ENCODE data around the gene TRIM77.
A peak's percentile ranks its signal among the peaks of the same experiment; 100 is the strongest.
"Not testable (repeated sequence)": the region's sequence is repeated elsewhere in the genome, so short reads cannot be mapped to it uniquely, and the experiment has no call there.

The TRIM77 gene

DNA sequence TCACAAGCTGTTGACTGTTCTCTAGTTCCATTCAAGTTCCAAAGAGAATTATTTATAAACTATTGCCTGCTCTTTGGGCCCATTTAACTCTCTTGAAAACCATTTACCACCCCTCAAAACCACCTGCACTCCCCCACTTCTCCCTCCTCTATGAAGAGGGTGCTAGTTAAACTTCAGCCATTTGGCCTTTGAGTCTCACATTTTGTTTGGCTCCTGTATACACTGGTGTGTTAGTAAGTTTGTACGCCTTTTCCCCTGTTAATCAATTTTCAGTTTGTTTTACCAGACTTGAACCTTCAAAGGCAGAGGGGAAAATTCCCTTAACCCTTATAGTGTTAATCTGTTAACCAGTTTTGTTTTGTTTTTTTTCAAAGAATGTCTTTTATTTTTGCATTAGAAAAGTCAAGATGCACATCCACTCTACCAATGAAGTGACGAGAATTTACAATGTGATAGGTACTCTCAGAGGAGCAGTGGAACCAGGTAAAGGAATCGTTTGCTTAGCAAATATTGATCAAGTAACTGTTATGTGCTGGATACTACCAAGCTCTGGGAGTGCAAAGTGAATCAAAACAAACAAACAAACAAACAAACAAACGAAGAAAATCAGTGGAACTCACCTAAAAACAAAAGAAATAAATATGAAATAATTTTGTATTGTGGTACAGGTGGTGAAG lies 40.0 kb upstream of the TRIM77 start:
- not testable (repeated sequence) for H2AK5ac ChIP-seq (ENCODE audit: low read length); H3K79me1 ChIP-seq (ENCODE audit: low read length)
- WGBS (ENCODE audit: extremely low coverage, insufficient coverage, insufficient read length) = no CpG with 5 or more reads among the region's 4 CpGs

DNA sequence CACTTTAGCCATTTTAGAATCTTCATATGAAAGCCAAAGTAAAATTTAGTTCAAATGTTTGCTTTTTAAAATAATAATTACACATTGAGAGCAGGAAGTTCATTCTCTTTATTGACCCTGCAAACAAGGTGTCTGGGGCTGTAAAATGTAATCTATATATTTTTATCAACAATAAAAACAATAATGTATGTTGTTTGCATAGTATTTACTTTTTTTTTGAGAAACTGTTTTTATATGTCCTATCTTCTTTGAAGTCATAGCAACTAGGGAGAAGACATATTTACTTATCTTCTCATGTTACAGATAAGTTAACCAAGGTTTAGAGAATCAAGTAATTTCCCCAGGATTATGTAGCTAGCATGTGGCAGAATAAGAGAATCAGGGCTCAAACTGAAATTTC lies 37.6 kb upstream of the TRIM77 start:
- H3K79me1 ChIP-seq (ENCODE audit: low read length); H4K91ac ChIP-seq (ENCODE audit: low read depth, low read length); H3K9me3 ChIP-seq (ENCODE audit: insufficient read depth, low read depth, low read length); H3K23ac ChIP-seq (ENCODE audit: low read length); H2BK5ac ChIP-seq (ENCODE audit: low read depth, low read length, poor library complexity); H3K27me3 ChIP-seq (ENCODE audit: insufficient read depth, low read length); H2BK120ac ChIP-seq (ENCODE audit: insufficient read depth, low read length, poor library complexity); H3K36me3 ChIP-seq (ENCODE audit: control insufficient read depth in 1 of 2, insufficient read depth in 2 of 2, low read length in 2 of 2); H3K9ac ChIP-seq (ENCODE audit: low read length); H3K4me2 ChIP-seq (ENCODE audit: low read length); H4K12ac ChIP-seq (ENCODE audit: low read depth, low read length); H3K27ac ChIP-seq (ENCODE audit: low read depth, low read length); H2AK5ac ChIP-seq (ENCODE audit: low read length); H2BK12ac ChIP-seq (ENCODE audit: low read length); H3K14ac ChIP-seq (ENCODE audit: low read length); H3K79me2 ChIP-seq (ENCODE audit: control insufficient read depth, insufficient read depth, low read length, poor library complexity); H3K4me3 ChIP-seq (ENCODE audit: low read depth, low read length); H3K4ac ChIP-seq (ENCODE audit: low read depth, low read length); H4K8ac ChIP-seq (ENCODE audit: low read depth, low read length); H3K4me1 ChIP-seq (ENCODE audit: control insufficient read depth in 1 of 2, insufficient read depth in 2 of 2, low read length in 2 of 2); H3K18ac ChIP-seq (ENCODE audit: low read length); DNase-seq; H2AFZ ChIP-seq (ENCODE audit: insufficient read depth, low read length, poor library complexity): not testable (repeated sequence)

More for the DNA sequence above, 40.0 kb upstream of the TRIM77 start:
- H3K14ac ChIP-seq (ENCODE audit: low read length); H3K18ac ChIP-seq (ENCODE audit: low read length); H3K36me3 ChIP-seq (ENCODE audit: control insufficient read depth in 1 of 2, insufficient read depth in 2 of 2, low read length in 2 of 2); H4K8ac ChIP-seq (ENCODE audit: low read depth, low read length); H3K9ac ChIP-seq (ENCODE audit: low read length); H2BK120ac ChIP-seq (ENCODE audit: insufficient read depth, low read length, poor library complexity); H3K27me3 ChIP-seq (ENCODE audit: insufficient read depth, low read length); DNase-seq; H3K23ac ChIP-seq (ENCODE audit: low read length); H4K91ac ChIP-seq (ENCODE audit: low read depth, low read length); H2BK12ac ChIP-seq (ENCODE audit: low read length); H3K4me2 ChIP-seq (ENCODE audit: low read length); H2AFZ ChIP-seq (ENCODE audit: insufficient read depth, low read length, poor library complexity); H3K9me3 ChIP-seq (ENCODE audit: insufficient read depth, low read depth, low read length); H3K79me2 ChIP-seq (ENCODE audit: control insufficient read depth, insufficient read depth, low read length, poor library complexity); H2BK5ac ChIP-seq (ENCODE audit: low read depth, low read length, poor library complexity); H3K4ac ChIP-seq (ENCODE audit: low read depth, low read length); H3K4me1 ChIP-seq (ENCODE audit: control insufficient read depth in 1 of 2, insufficient read depth in 2 of 2, low read length in 2 of 2); H4K12ac ChIP-seq (ENCODE audit: low read depth, low read length); H3K4me3 ChIP-seq (ENCODE audit: low read depth, low read length); H3K27ac ChIP-seq (ENCODE audit: low read depth, low read length): not testable (repeated sequence)

DNA sequence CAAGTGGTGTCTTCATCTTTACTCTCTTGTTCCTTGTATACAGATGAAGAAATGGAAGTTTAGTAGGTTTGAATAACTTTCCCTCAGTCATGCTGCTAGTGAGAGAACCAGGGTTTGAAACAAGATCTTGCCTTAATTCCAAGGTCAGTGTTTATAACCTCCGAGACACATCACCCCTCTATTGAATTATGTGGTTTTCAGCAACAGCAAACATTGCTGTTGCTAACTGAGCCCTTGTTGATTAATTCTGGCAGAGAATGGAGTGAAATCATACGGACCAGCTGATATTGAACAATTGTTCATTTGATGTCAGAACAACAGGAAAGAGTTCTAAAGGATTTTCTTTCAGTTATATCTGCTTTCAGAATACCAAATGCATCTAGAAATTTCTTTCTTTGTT lies 36.7 kb upstream of the TRIM77 start:
- not testable (repeated sequence) for H2BK5ac ChIP-seq (ENCODE audit: low read depth, low read length, poor library complexity); H3K18ac ChIP-seq (ENCODE audit: low read length); H3K4me1 ChIP-seq (ENCODE audit: control insufficient read depth in 1 of 2, insufficient read depth in 2 of 2, low read length in 2 of 2); H3K79me1 ChIP-seq (ENCODE audit: low read length); H3K79me2 ChIP-seq (ENCODE audit: control insufficient read depth, insufficient read depth, low read length, poor library complexity); H3K27ac ChIP-seq (ENCODE audit: low read depth, low read length); H3K14ac ChIP-seq (ENCODE audit: low read length); DNase-seq; H4K91ac ChIP-seq (ENCODE audit: low read depth, low read length); H3K4me2 ChIP-seq (ENCODE audit: low read length); H3K4ac ChIP-seq (ENCODE audit: low read depth, low read length); H3K9me3 ChIP-seq (ENCODE audit: insufficient read depth, low read depth, low read length); H4K8ac ChIP-seq (ENCODE audit: low read depth, low read length); H3K36me3 ChIP-seq (ENCODE audit: control insufficient read depth in 1 of 2, insufficient read depth in 2 of 2, low read length in 2 of 2); H3K27me3 ChIP-seq (ENCODE audit: insufficient read depth, low read length); H3K9ac ChIP-seq (ENCODE audit: low read length); H2BK12ac ChIP-seq (ENCODE audit: low read length); H4K12ac ChIP-seq (ENCODE audit: low read depth, low read length); H2BK120ac ChIP-seq (ENCODE audit: insufficient read depth, low read length, poor library complexity); H2AFZ ChIP-seq (ENCODE audit: insufficient read depth, low read length, poor library complexity); H3K4me3 ChIP-seq (ENCODE audit: low read depth, low read length); H3K23ac ChIP-seq (ENCODE audit: low read length); H2AK5ac ChIP-seq (ENCODE audit: low read length)
- WGBS (ENCODE audit: extremely low coverage, insufficient coverage, insufficient read length) = no CpG with 5 or more reads among the region's 2 CpGs

DNA sequence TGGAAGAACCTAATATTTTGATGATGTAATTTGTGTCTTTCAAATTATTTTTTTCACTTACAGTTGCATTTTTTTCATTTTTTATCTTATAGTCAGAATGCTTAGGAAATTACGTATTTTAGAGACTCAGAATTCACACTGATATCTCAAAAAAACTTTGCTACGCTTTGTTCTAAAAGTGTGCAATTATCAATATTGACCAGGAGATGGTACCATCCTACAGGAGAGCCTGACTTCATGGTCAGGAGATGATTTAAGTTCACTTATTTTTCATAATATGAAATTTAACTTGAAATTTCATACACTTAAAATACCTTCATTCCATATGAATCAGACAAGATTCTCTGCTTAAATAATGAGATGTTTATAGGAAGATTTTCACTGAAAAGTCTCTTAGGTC lies 34.7 kb upstream of the TRIM77 start:
- not testable (repeated sequence) for H3K18ac ChIP-seq (ENCODE audit: low read length); H3K4me3 ChIP-seq (ENCODE audit: low read depth, low read length); H3K27me3 ChIP-seq (ENCODE audit: insufficient read depth, low read length); H3K4me1 ChIP-seq (ENCODE audit: control insufficient read depth in 1 of 2, insufficient read depth in 2 of 2, low read length in 2 of 2); H2BK12ac ChIP-seq (ENCODE audit: low read length); H3K4ac ChIP-seq (ENCODE audit: low read depth, low read length); H2AFZ ChIP-seq (ENCODE audit: insufficient read depth, low read length, poor library complexity); H3K36me3 ChIP-seq (ENCODE audit: control insufficient read depth in 1 of 2, insufficient read depth in 2 of 2, low read length in 2 of 2); H3K79me1 ChIP-seq (ENCODE audit: low read length); H4K12ac ChIP-seq (ENCODE audit: low read depth, low read length); H3K27ac ChIP-seq (ENCODE audit: low read depth, low read length); H3K14ac ChIP-seq (ENCODE audit: low read length); H2AK5ac ChIP-seq (ENCODE audit: low read length); H2BK120ac ChIP-seq (ENCODE audit: insufficient read depth, low read length, poor library complexity); H3K4me2 ChIP-seq (ENCODE audit: low read length); H2BK5ac ChIP-seq (ENCODE audit: low read depth, low read length, poor library complexity); H4K91ac ChIP-seq (ENCODE audit: low read depth, low read length); H3K23ac ChIP-seq (ENCODE audit: low read length); H3K9me3 ChIP-seq (ENCODE audit: insufficient read depth, low read depth, low read length); H3K79me2 ChIP-seq (ENCODE audit: control insufficient read depth, insufficient read depth, low read length, poor library complexity); H4K8ac ChIP-seq (ENCODE audit: low read depth, low read length); H3K9ac ChIP-seq (ENCODE audit: low read length)
- WGBS (ENCODE audit: extremely low coverage, insufficient coverage, insufficient read length) = no CpG with 5 or more reads among the region's 2 CpGs
- peak in 1 of 2 donors; percentile 32 for DNase-seq

Data from trophoblast cell (in vitro differentiated cells and primary cell).